ENCODE results near the gene EIPR1.
A peak's percentile ranks its signal among the peaks of the same experiment; 100 is the strongest.

Gene EIPR1

GRCh38 chr2:3278521-3279218 is 98.9 kb downstream of the EIPR1 start:
- no peak for TF ChIP-seq CTCF (IDR thresholded peaks at IDR 0.05; ENCODE audit: unreplicated experiment in 3 of 3)
- Mint-ChIP-seq H3K27ac (no peak overlapping the region), H3K4me1 (peaks cover 12% of the 10 kb centered on the region), H3K27me3 (ENCODE audit: low read depth) (no peaks in the 10 kb centered on the region), H3K9me3 (peaks cover 18% of the 10 kb centered on the region), H3K4me3 (no peak overlapping the region), H3K36me3 (ENCODE audit: low read depth) (peaks cover 23% of the 10 kb centered on the region)

GRCh38 chr2:3277748-3278520 is 99.7 kb downstream of the EIPR1 start:
- H3K27me3 Mint-ChIP-seq (ENCODE audit: low read depth): no peaks in the 10 kb centered on the region
- peaks cover 10% of the 10 kb centered on the region for H3K4me1 Mint-ChIP-seq
- peaks cover 26% of the 10 kb centered on the region for H3K36me3 Mint-ChIP-seq (ENCODE audit: low read depth)
- no peak overlapping the region for H3K27ac Mint-ChIP-seq
- no peak overlapping the region for H3K4me3 Mint-ChIP-seq
- no peak for TF ChIP-seq CTCF (IDR thresholded peaks at IDR 0.05; ENCODE audit: unreplicated experiment in 3 of 3)
- H3K9me3 Mint-ChIP-seq: peaks cover 21% of the 10 kb centered on the region

- Mint-ChIP-seq H3K27me3 (ENCODE audit: low read depth) (no peaks in the 10 kb centered on the region), H3K36me3 (ENCODE audit: low read depth) (peaks cover 32% of the 10 kb centered on the region), H3K4me3 (no peak overlapping the region), H3K9me3 (peaks cover 28% of the 10 kb centered on the region), H3K4me1 (peaks cover 3% of the 10 kb centered on the region), H3K27ac (peak overlapping the region in 1 of 3 experiments; percentile 14)
- no peak for TF ChIP-seq CTCF (IDR thresholded peaks at IDR 0.05; ENCODE audit: unreplicated experiment in 3 of 3)
These were observed 100.4 kb downstream of the EIPR1 start for GRCh38 chr2:3277050-3277747.

- no peak overlapping the region for H3K27ac Mint-ChIP-seq
- H3K4me1 Mint-ChIP-seq: no peaks in the 10 kb centered on the region
- no peak for TF ChIP-seq CTCF (IDR thresholded peaks at IDR 0.05; ENCODE audit: unreplicated experiment in 3 of 3)
- H3K4me3 Mint-ChIP-seq: no peak overlapping the region
- peaks cover 49% of the 10 kb centered on the region for H3K36me3 Mint-ChIP-seq (ENCODE audit: low read depth)
- H3K27me3 Mint-ChIP-seq (ENCODE audit: low read depth): no peaks in the 10 kb centered on the region
- H3K9me3 Mint-ChIP-seq: peaks cover 28% of the 10 kb centered on the region
These were observed 104.9 kb downstream of the EIPR1 start for GRCh38 chr2:3272761-3273160.

- TF ChIP-seq CTCF (IDR thresholded peaks at IDR 0.05; ENCODE audit: unreplicated experiment in 3 of 3): no peak
- Mint-ChIP-seq H3K36me3 (ENCODE audit: low read depth) (peaks cover 40% of the 10 kb centered on the region), H3K4me3 (no peak overlapping the region), H3K27me3 (ENCODE audit: low read depth) (no peaks in the 10 kb centered on the region), H3K9me3 (peaks cover 23% of the 10 kb centered on the region), H3K4me1 (peaks cover 9% of the 10 kb centered on the region), H3K27ac (no peak overlapping the region)
These were observed 107.5 kb downstream of the EIPR1 start for GRCh38 chr2:3270095-3270478.
